GM12891 (cell line): ENCODE data around the gene NUMB.

ENCODE experiments used
- POLR2A ChIP-seq: IDR thresholded peaks from 2 replicates; pipeline ENCODE4 v1.6.1; 2011; ENCODE audit warnings: low read depth, low read length, control low read depth
- POLR2AphosphoS5 ChIP-seq: IDR thresholded peaks from 2 replicates; pipeline ENCODE4 v1.6.1; 2011; ENCODE audit warnings: low read depth, low read length, control low read depth

- TF ChIP-seq POLR2AphosphoS5: no peak
- TF ChIP-seq POLR2A: no peak
Observed at GRCh38 chr14:73261075-73261474, 197.3 kb downstream of the NUMB start.
